Keratinocyte (primary cell): Measurements from ENCODE around the gene MYO7B. TPM values are rescaled to one million over a fixed set of nuclear protein-coding genes. Genes with fewer than 3 reads are reported as not detected.
A peak's percentile ranks its signal among the peaks of the same experiment; 100 is the strongest.

Source experiments
- DNase-seq: peaks from one replicate; pipeline ENCODE4 v3.0.0-alpha.2; 2011; ENCODE audit warnings: low read depth, missing footprints, low spot score
- FAIRE-seq: peaks from 2 replicates; lab custom pipeline; 2011; peaks lifted over from hg19 to GRCh38; lab: Jason Lieb, UNC
- H2AFZ ChIP-seq: 2 replicates; pipeline ENCODE4 v1.6.0; 2012; ENCODE audit warnings: low read length, control low read depth, inconsistent platforms; ENCODE audit not compliant: control insufficient read depth
- H3K27ac ChIP-seq: 2 replicates; pipeline ENCODE4 v1.5.1; 2011; ENCODE audit warnings: low read length; ENCODE audit not compliant: control insufficient read depth, insufficient read depth
- H3K27me3 ChIP-seq: 3 replicates; pipeline ENCODE4 v1.6.0; 2011; ENCODE audit warnings: low read length; ENCODE audit not compliant: control insufficient read depth, insufficient read depth; ENCODE audit errors: extremely low read depth
- H3K36me3 ChIP-seq, 2 experiments: 2 replicates in 1 of 2; 3 replicates in 1 of 2; pipeline ENCODE4 v1.5.1; 2011; ENCODE audit warnings: low read length in 2 of 2, mild to moderate bottlenecking in 1 of 2; ENCODE audit not compliant: control insufficient read depth in 2 of 2, insufficient read depth in 2 of 2; ENCODE audit errors: extremely low read depth in 1 of 2
- H3K4me1 ChIP-seq: 3 replicates; pipeline ENCODE4 v1.5.1; 2011; ENCODE audit warnings: low read length; ENCODE audit not compliant: control insufficient read depth, insufficient read depth; ENCODE audit errors: extremely low read depth
- H3K4me2 ChIP-seq: 3 replicates; pipeline ENCODE4 v1.6.0; 2011; ENCODE audit warnings: low read depth, low read length; ENCODE audit not compliant: control insufficient read depth, insufficient read depth; ENCODE audit errors: extremely low read depth
- H3K4me3 ChIP-seq, 3 experiments: fragments of 200-600 bp in 1 of 3; sonication (generic) in 1 of 3; 2 replicates in 2 of 3; 3 replicates in 1 of 3; pipeline ENCODE4 v1.5.1; 2011 to 2016; ENCODE audit warnings: low read length in 3 of 3, mild to moderate bottlenecking in 3 of 3, control low read depth in 2 of 3, inconsistent platforms in 1 of 3, low read depth in 1 of 3, mixed read lengths in 1 of 3, mixed run types in 1 of 3, moderate library complexity in 1 of 3; ENCODE audit not compliant: control insufficient read depth in 2 of 3, insufficient read depth in 2 of 3; ENCODE audit errors: extremely low read depth in 1 of 3
- H3K79me2 ChIP-seq: 2 replicates; pipeline ENCODE4 v1.6.0; 2012; ENCODE audit warnings: low read length; ENCODE audit not compliant: control insufficient read depth, insufficient read depth
- H3K9ac ChIP-seq: 3 replicates; pipeline ENCODE4 v1.6.0; 2011; ENCODE audit warnings: low read length; ENCODE audit not compliant: control insufficient read depth, insufficient read depth; ENCODE audit errors: extremely low read depth
- H3K9me1 ChIP-seq: 3 replicates; pipeline ENCODE4 v1.6.0; 2011; ENCODE audit warnings: low read length; ENCODE audit not compliant: control insufficient read depth, insufficient read depth; ENCODE audit errors: extremely low read depth
- H3K9me3 ChIP-seq: 2 replicates; pipeline ENCODE4 v1.5.1; 2012; ENCODE audit warnings: low read depth, low read length; ENCODE audit not compliant: control insufficient read depth
- H4K20me1 ChIP-seq: 3 replicates; pipeline ENCODE4 v1.6.0; 2011; ENCODE audit warnings: low read length; ENCODE audit not compliant: control insufficient read depth, insufficient read depth; ENCODE audit errors: extremely low read depth
- CTCF ChIP-seq, 3 experiments: IDR thresholded peaks in 1 of 3; conservative IDR thresholded peaks in 1 of 3; optimal IDR thresholded peaks in 1 of 3; 2 replicates in 2 of 3; 3 replicates in 1 of 3; pipeline versions ENCODE3 to v1.5.1; 2011; ENCODE audit warnings: low read length in 3 of 3, mild to moderate bottlenecking in 3 of 3, moderate library complexity in 2 of 3, control low read depth in 1 of 3, inconsistent platforms in 1 of 3; ENCODE audit not compliant: insufficient read depth in 2 of 3; ENCODE audit errors: extremely low read depth in 1 of 3
- EZH2 ChIP-seq: IDR thresholded peaks from one replicate; pipeline ENCODE4 v1.6.1; 2012; ENCODE audit warnings: inconsistent platforms, mild to moderate bottlenecking, low read length, moderate library complexity
- dilution Hi-C: fragments of 300-500 bp; cut with MboI; formaldehyde crosslinking; loops from one replicate; pipeline ENCODE4 v1.7.0; 2020; ENCODE audit warnings: low sequenced_read_pairs; ENCODE audit not compliant: extremely low pct_ligation_motif_present
- polyA plus RNA-seq, 5 experiments: library from polyadenylated mRNA; depleted of rRNA in 3 of 5; stranded (reverse) in 3 of 5; stranded (forward) in 1 of 5; unstranded in 1 of 5; fragments of >200 nt; gene quantifications; 1 replicate in 1 of 5; 2 replicates in 3 of 5; 3 replicates in 1 of 5; pipeline versions ENCODE4 v1.2.1 to v1.2.3, GENCODE V29; 2011 to 2012; ENCODE audit warnings: missing spikeins in 2 of 5, low read depth in 1 of 5, low replicate concordance in 1 of 5

MYO7B gene
- polyA plus RNA-seq, 1 donor (not counting 4 experiments of a cell fraction or from before 2014, with no cell fraction given): not detected

GRCh38 chr2:127662937-127663565 is 127.6 kb downstream of the MYO7B start:
- H3K36me3 ChIP-seq: no peaks in the 10 kb centered on the region
- H3K4me1 ChIP-seq: peaks cover 5% of the 10 kb centered on the region
- peaks cover 38% of the 10 kb centered on the region for H3K27me3 ChIP-seq
- H3K9ac ChIP-seq: no peak overlapping the region
- H3K4me2 ChIP-seq: no peak overlapping the region
- H3K9me1 ChIP-seq: no peaks in the 10 kb centered on the region
- H4K20me1 ChIP-seq: no peaks in the 10 kb centered on the region
- dilution Hi-C loops: no loop called here
- FAIRE-seq: no peak
- H3K9me3 ChIP-seq: no peaks in the 10 kb centered on the region
- no peaks in the 10 kb centered on the region for H3K79me2 ChIP-seq
- no peak for TF ChIP-seq EZH2
- TF ChIP-seq CTCF (optimal IDR thresholded peaks at IDR 0.05 in 1 of 3, IDR thresholded peaks at IDR 0.05 in 1 of 3, conservative IDR thresholded peaks at IDR 0.05 in 1 of 3; ENCODE audit: extremely low read depth in 1 of 3, insufficient read depth in 2 of 3, low read length in 3 of 3): no peak
- H2AFZ ChIP-seq: no peak overlapping the region
- H3K4me3 ChIP-seq: no peak overlapping the region
- no peak overlapping the region for H3K27ac ChIP-seq
- DNase-seq: no peak

DNA sequence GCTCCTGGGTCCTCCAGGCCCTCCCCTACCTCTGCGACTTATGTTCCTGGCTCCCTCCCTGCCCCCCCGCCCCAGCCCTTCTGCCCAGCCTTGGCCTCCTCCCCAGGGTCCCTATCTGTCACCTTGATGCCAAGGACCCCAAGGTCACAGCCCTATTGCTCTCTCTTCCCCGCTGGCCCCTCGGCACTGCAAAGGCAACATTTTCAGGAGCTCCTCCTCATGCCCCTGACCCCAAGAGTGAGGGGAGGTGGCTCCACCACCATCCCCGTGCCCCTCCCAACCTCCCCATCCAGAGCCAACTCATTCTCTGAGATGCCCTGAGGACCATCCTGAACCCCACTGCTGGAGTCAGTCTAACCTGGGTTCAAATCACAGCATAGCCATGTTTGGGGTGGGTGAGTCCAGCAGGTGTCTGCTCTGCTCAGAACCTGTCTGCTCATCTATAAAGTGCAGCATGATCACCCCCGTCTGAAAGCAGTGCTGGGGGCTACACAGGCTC is 128.1 kb downstream of the MYO7B start:
- Histone ChIP-seq H3K4me2 (no peak overlapping the region), H3K9me3 (no peaks in the 10 kb centered on the region), H2AFZ (no peak overlapping the region), H4K20me1 (no peaks in the 10 kb centered on the region), H3K27ac (no peak overlapping the region), H3K9me1 (no peaks in the 10 kb centered on the region), H3K79me2 (no peaks in the 10 kb centered on the region), H3K27me3 (peaks cover 38% of the 10 kb centered on the region), H3K36me3 (no peaks in the 10 kb centered on the region), H3K9ac (no peak overlapping the region), H3K4me1 (peaks cover 5% of the 10 kb centered on the region), H3K4me3 (no peak overlapping the region)
- DNase-seq (no peak), FAIRE-seq (no peak)
- peak; percentile 47 for TF ChIP-seq EZH2
- TF ChIP-seq CTCF (optimal IDR thresholded peaks at IDR 0.05 in 1 of 3, IDR thresholded peaks at IDR 0.05 in 1 of 3, conservative IDR thresholded peaks at IDR 0.05 in 1 of 3; ENCODE audit: extremely low read depth in 1 of 3, insufficient read depth in 2 of 3, low read length in 3 of 3): no peak
- dilution Hi-C loops: no loop called here
